HEK293T (cell line): ENCODE measurements around the gene SCYL2.

Experiments used
- ARNT ChIP-seq: fragments of 450-650 bp; IDR thresholded peaks from 2 replicates; pipeline ENCODE4 v1.6.1; 2017; ENCODE audit warnings: mild to moderate bottlenecking
- BHLHE40 ChIP-seq: fragments of 450-650 bp; IDR thresholded peaks from 2 replicates; pipeline ENCODE4 v1.6.1; 2016; ENCODE audit warnings: mild to moderate bottlenecking, moderate library complexity, borderline replicate concordance
- CTBP1 ChIP-seq: fragments of 450-650 bp; IDR thresholded peaks from 2 replicates; pipeline ENCODE4 v1.6.1; 2016; ENCODE audit warnings: borderline replicate concordance
- ELF4 ChIP-seq: fragments of 450-650 bp; IDR thresholded peaks from 2 replicates; pipeline ENCODE4 v1.6.1; 2017; ENCODE audit warnings: antibody characterized with exemption
- FOXA1 ChIP-seq: fragments of 450-650 bp; IDR thresholded peaks from 2 replicates; pipeline ENCODE4 v1.6.1; 2016; ENCODE audit warnings: mild to moderate bottlenecking
- FOXK2 ChIP-seq: fragments of 450-650 bp; IDR thresholded peaks from 2 replicates; pipeline ENCODE4 v1.6.1; 2016; ENCODE audit warnings: mild to moderate bottlenecking
- FOXM1 ChIP-seq: fragments of 450-650 bp; IDR thresholded peaks from 2 replicates; pipeline ENCODE4 v1.6.1; 2017; ENCODE audit warnings: mild to moderate bottlenecking, borderline replicate concordance
- L3MBTL2 ChIP-seq: fragments of 450-650 bp; conservative IDR thresholded peaks from 2 replicates; pipeline ENCODE4 v1.6.1; 2016; ENCODE audit warnings: mild to moderate bottlenecking
- NFRKB ChIP-seq: fragments of 450-650 bp; IDR thresholded peaks from 2 replicates; pipeline ENCODE4 v1.6.1; 2016; ENCODE audit warnings: mild to moderate bottlenecking, moderate library complexity
- PKNOX1 ChIP-seq: fragments of 450-650 bp; IDR thresholded peaks from 2 replicates; pipeline ENCODE4 v1.6.1; 2016
- SP1 ChIP-seq: fragments of 450-650 bp; IDR thresholded peaks from 2 replicates; pipeline ENCODE4 v1.6.1; 2017
- SUZ12 ChIP-seq: fragments of 450-650 bp; IDR thresholded peaks from 2 replicates; pipeline ENCODE4 v1.6.1; 2016; ENCODE audit warnings: mild to moderate bottlenecking
- TARDBP ChIP-seq: fragments of 450-650 bp; IDR thresholded peaks from 2 replicates; pipeline ENCODE4 v1.6.1; 2016
- ZNF384 ChIP-seq: fragments of 450-650 bp; IDR thresholded peaks from 2 replicates; pipeline ENCODE4 v1.6.1; 2016

GRCh38 chr12:100258127-100258526 lies 8.8 kb upstream of the SCYL2 start:
- TF ChIP-seq SUZ12 (no peak), SP1 (no peak), ELF4 (no peak), TARDBP (no peak), FOXK2 (no peak), ARNT (no peak), BHLHE40 (no peak), ZNF384 (no peak), L3MBTL2 (no peak), NFRKB (no peak), CTBP1 (no peak), FOXA1 (no peak), PKNOX1 (no peak), FOXM1 (no peak)
